HG02840 (cell line): ENCODE data around the gene KCNK4.

Experiments used
- ATAC-seq: cut with Tn5 transposase; IDR thresholded peaks from one replicate; pipeline ENCODE4 v1.9.1; 2021; ENCODE audit warnings: mild to moderate bottlenecking, moderate library complexity, moderate number of reproducible peaks; ENCODE audit not compliant: unreplicated experiment, low FRiP score

Gene KCNK4

DNA sequence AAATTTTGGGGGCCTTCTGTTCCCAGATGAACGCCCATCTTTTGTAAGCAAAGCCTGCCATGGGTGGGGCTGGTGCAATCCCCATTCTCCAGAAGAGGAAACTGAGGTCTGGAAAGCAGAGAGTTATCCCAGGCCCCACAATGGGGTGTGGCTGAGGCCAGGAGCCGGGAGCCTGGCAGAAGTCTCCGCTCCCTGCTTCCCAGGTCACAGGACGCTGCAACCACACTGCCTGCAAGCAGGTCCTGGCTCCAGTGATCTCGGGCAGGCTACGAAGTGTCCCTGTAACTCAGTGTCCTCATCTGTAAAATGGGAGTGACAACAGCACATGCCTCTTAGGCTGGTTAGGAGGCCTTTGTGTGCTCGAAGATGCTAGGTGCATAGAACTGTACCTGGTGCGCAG is 38.1 kb upstream of the KCNK4 start:
- ATAC-seq = no peak

DNA sequence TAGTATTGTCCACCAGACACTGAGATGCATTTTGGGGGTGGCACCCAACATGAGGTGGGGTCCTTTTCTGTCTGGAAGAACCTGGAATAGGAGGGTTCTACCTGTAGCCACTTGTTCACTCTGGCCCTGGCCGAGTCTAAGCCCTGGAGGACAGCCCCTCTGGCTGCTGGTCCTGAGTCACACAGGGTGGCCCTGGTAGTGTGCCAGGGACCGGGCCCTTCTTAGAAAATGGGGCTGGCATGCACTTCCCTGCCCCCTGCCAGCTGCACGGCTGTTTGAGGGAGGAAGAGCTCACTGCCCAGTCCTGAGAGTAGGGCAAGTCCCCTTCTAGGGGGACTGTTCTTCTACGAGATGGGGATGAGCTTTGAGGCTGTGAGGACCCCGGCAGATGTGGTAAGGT is 37.6 kb upstream of the KCNK4 start:
- ATAC-seq = no peak

- no peak for ATAC-seq
These were observed 36.8 kb upstream of the KCNK4 start for GRCh38 chr11:64254326-64254725.

- no peak for ATAC-seq
These were observed 35.7 kb upstream of the KCNK4 start for GRCh38 chr11:64255135-64256128.

DNA sequence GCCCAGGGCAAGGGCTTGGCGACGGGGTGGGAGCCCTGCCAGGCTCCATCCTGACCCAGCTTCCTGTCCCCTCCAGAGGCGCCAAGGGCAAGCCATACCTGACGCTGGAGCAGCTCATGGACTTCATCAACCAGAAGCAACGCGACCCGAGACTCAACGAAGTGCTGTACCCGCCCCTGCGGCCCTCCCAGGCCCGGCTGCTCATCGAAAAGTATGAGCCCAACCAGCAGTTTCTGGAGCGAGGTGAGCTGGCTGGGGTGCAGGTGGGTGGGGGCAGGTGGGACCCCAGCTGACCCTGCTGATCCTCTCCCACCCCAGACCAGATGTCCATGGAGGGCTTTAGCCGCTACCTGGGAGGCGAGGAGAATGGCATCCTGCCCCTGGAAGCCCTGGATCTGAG is 34.8 kb upstream of the KCNK4 start:
- ATAC-seq = no peak

- no peak for ATAC-seq
These were observed 32.7 kb upstream of the KCNK4 start for GRCh38 chr11:64258356-64258755.

DNA sequence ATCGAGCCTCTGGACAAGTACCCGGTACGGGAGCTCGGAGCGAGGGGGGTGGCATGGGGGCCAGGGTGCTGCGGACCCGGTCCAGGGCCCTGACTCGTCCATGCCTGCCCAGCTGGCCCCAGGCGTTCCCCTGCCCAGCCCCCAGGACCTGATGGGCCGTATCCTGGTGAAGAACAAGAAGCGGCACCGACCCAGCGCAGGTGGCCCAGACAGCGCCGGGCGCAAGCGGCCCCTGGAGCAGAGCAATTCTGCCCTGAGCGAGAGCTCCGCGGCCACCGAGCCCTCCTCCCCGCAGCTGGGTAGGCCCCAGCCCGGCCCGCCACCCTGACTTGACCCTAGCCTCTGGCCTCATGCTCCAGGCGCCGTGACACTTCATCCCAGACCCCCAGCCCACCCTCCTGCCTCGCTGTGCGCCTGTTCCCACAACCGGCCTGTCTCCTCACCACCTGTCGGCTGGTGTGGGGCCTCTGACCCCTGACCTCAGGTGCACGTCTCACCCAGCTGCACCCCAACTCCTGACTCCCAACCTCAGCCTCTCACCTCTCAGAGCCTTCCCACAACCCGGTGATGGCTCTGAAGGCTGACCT is 32.1 kb upstream of the KCNK4 start:
- ATAC-seq = no peak

- no peak for ATAC-seq
These were observed 31.5 kb upstream of the KCNK4 start for GRCh38 chr11:64259533-64260067.

GRCh38 chr11:64260147-64260708 is 30.9 kb upstream of the KCNK4 start:
- ATAC-seq = no peak

DNA sequence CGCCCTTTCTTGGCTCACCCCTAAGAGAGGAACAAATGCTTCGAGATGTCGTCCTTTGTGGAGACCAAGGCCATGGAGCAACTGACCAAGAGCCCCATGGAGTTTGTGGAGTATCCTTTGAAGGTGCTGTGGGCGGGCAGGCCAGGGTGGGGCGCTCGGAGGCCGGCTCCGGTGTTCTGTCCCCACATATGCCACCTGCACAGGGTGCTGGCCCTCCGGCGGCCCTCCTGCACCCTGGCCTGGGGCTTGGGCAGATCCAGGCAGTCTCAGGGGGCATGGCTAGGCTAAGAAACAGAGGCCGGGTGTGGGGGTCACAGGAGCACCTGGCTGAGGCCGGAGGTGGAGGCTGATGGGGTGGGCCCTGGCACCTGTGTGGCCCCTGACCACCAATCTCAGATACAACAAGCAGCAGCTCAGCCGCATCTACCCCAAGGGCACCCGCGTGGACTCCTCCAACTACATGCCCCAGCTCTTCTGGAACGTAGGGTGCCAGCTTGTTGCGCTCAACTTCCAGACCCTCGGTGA is 29.5 kb upstream of the KCNK4 start:
- no peak for ATAC-seq

GRCh38 chr11:64262271-64263002 is 28.7 kb upstream of the KCNK4 start:
- no peak for ATAC-seq

GRCh38 chr11:64263021-64263946 is 27.8 kb upstream of the KCNK4 start:
- ATAC-seq = no peak

DNA sequence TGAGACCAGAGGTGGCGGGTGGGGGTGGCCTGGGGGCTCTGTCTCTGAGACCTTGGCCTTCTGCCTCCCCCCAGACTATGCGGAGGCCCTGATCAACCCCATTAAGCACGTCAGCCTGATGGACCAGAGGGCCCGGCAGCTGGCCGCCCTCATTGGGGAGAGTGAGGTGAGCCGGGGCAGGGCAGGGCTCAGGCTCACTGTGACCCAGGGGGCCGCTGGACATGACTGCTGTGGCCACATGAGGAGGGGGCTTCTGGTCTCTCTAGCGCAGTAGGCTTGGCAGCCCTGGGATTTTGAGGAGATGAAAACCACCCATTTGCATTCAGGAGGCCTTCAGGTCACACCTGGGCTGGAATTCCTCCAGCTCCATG is 27.2 kb upstream of the KCNK4 start:
- no peak for ATAC-seq

DNA sequence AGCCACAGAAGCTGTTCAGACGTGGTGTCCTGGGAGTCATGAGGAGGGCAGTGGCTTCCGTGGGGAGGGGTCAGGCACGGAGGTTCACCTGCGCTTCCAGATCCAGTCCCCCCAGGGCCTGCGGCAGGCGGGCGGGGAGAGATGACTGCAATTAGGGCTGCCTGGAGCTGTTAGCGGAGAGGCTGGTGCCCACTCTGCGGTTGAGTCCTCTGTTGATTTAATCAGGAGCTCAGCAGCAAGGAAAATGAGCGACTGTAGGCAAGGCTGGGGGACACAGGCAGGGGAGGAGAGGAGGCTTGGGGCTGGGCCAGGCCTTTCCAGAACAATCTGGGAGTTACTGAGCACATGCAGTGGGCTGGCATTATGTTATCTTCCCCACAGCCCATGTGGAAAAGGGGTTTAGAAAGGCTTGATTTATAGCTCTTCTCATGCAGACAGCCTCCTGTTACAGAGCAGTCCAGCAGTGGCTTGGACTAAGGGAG is 26.7 kb upstream of the KCNK4 start:
- ATAC-seq = no peak

GRCh38 chr11:64265176-64266160 is 25.6 kb upstream of the KCNK4 start:
- no peak for ATAC-seq

- ATAC-seq = no peak
These were observed 24.8 kb upstream of the KCNK4 start for GRCh38 chr11:64266339-64266738.

DNA sequence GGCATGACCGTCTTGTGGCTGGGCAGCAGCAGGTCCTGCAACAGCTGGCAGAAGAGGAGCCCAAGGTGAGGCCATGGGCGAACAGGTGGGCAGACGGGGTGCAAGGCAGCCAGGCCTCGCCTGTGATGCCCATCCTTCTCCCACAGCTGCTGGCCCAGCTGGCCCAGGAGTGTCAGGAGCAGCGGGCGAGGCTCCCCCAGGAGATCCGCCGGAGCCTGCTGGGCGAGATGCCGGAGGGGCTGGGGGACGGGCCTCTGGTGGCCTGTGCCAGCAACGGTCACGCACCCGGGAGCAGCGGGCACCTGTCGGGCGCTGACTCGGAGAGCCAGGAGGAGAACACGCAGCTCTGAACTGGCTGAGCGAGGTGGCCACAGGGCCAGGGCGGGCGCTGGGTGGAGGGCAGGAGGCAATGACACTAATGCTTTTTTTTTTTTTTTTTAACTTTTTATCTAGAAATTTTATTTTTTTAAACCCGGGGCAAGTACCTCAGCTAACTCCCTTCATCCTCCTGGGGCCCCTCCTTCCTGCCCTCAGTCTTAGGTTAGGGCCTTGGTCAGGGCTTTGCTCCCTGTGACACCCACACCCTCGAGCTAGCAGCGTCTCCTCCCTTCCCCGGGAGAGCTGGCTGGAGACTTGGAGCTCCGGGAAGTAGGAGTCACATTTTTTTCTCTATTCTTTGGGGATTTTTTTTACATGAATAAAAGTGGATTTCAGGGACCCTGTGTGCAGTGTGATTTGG is 23.7 kb upstream of the KCNK4 start:
- ATAC-seq = no peak
